Activated CD4-positive, alpha-beta T cell treated with anti-CD3 and anti-CD28 coated beads, Interleukin-2, amount 10 ng/mL, durations not matched to agents 7 days and 5 days (primary cell): ENCODE results near the gene PHYHD1. TPM values are rescaled to one million over a fixed set of nuclear protein-coding genes. Genes with fewer than 3 reads are reported as not detected.

Experiments used
- CTCF ChIA-PET: fragments of 350-600 bp; sonication (Branson Sonifier 250); formaldehyde crosslinking; loops from one replicate; lab custom pipeline; 2021; ENCODE audit warnings: antibody characterized with exemption; lab: Charles Lee
- POLR2A ChIA-PET: fragments of 350-600 bp; sonication (Branson Sonifier 250); formaldehyde crosslinking; loops from one replicate; lab custom pipeline; 2021; ENCODE audit warnings: antibody characterized with exemption; lab: Charles Lee
- DNase-seq: peaks from one replicate; pipeline ENCODE4 v3.0.0-alpha.2; 2020
- H3K27ac Mint-ChIP-seq: one replicate; pipeline ENCODE4 v1.8.0; 2021; ENCODE audit warnings: mild to moderate bottlenecking, moderate library complexity, mixed read lengths
- H3K27me3 Mint-ChIP-seq: one replicate; pipeline ENCODE4 v1.8.0; 2021; ENCODE audit warnings: mixed read lengths
- H3K36me3 Mint-ChIP-seq: one replicate; pipeline ENCODE4 v1.8.0; 2021; ENCODE audit warnings: low read depth, mixed read lengths
- H3K4me1 Mint-ChIP-seq: one replicate; pipeline ENCODE4 v1.8.0; 2021; ENCODE audit warnings: mixed read lengths
- H3K4me3 Mint-ChIP-seq: one replicate; pipeline ENCODE4 v1.8.0; 2021; ENCODE audit warnings: mild to moderate bottlenecking, moderate library complexity, mixed read lengths
- H3K9me3 Mint-ChIP-seq: one replicate; pipeline ENCODE4 v1.8.0; 2021; ENCODE audit warnings: mixed read lengths
- total RNA-seq, 2 experiments: library from RNA; stranded (reverse); gene quantifications; one replicate each; pipeline ENCODE4 v1.2.3, GENCODE V29; 2021

The PHYHD1 gene
- 1 to 10 TPM; 1.2 to 2.2 TPM for total RNA-seq

DNA sequence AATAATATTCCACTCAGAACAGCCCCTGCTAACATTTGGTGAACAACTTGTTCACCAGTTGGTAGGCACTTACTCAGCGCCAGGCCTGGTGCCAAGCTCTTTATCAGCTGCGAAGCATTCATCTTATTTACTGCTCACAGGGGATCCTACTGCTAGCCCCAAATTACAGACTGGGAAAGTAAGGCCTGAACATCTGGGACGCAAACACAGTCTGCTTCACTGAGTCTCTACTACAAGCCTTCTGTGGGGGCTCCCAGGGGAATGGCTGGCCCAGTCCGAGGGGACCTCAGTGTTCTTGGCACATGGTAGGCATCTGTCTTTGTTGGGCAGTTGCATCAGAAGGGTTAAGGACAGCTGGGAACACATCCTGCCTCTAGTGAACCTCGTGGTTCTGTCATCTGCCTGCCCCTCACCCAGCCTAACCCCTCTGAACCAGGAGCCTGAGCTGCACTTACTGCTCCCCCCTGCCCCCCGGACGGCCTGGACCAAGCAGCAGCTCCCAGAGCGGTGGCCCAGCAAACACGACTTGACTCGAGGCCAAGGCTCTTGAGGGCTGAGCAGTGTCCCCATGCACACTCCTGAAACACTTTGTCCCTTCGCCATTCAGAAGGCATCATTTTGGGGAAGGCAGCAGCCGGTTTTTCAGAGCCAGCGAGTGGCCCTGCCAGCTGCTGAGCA lies at the start of gene PHYHD1:
PHYHD1 (plus strand) TSS at position 602 of the 678 bp plus-strand sequence. CDS start 1,342 bp downstream, outside the sequence.
- H3K27ac Mint-ChIP-seq: peak within 1 kb of the TSS; percentile 76
- peaks cover 17% of the 10 kb centered on the region for H3K36me3 Mint-ChIP-seq
- peaks cover 6% of the 10 kb centered on the region for H3K4me1 Mint-ChIP-seq
- no peaks in the 10 kb centered on the region for H3K27me3 Mint-ChIP-seq
- DNase-seq: no peak
- ChIA-PET POLR2A (no interaction called here), CTCF (no interaction called here)
- no peak within 1 kb of the TSS for H3K4me3 Mint-ChIP-seq
- H3K9me3 Mint-ChIP-seq: no peaks in the 10 kb centered on the region

DNA sequence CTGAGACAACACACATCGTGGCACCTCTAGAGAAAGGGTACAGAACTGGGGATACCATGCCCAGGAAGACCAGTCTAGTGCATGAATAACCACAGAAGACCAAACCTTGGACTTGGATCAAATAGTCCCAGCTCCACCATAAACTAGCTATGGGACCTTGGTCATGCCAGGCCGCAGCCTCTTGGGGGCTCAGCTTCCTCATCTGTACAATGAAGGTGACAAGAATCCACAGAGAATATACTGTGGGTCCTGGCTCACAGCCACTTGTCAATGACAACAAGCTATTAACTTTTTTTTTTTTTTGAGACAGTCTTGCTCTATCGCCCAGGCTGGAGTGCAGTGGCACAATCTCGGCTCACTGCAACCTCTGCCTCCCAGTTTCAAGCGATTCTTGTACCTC lies 42.9 kb upstream of the PHYHD1 start:
- Mint-ChIP-seq H3K27ac (no peak overlapping the region), H3K9me3 (no peaks in the 10 kb centered on the region), H3K4me1 (peaks cover 32% of the 10 kb centered on the region), H3K4me3 (no peak overlapping the region), H3K36me3 (peaks cover 12% of the 10 kb centered on the region), H3K27me3 (no peaks in the 10 kb centered on the region)
- POLR2A ChIA-PET: interaction anchor here (0.7 kb wide), 2 partner anchors 29 to 33 kb away, joined by 3 read pairs; no protein-coding TSS in a partner anchor
- no peak for DNase-seq
- CTCF ChIA-PET: interaction anchor here (0.6 to 3.3 kb wide), 8 partner anchors 15 to 1716 kb away, joined by 3 to 11 read pairs (median 4); partner anchors contain the start of gene ENDOG

- peaks cover 64% of the 10 kb centered on the region for H3K4me1 Mint-ChIP-seq
- peaks cover 42% of the 10 kb centered on the region for H3K36me3 Mint-ChIP-seq
- ChIA-PET CTCF (interaction anchor here (0.5 to 1.3 kb wide), 5 partner anchors 9 to 83 kb away, joined by 3 to 6 read pairs (median 3); no protein-coding TSS in a partner anchor), POLR2A (interaction anchor here (0.6 to 0.9 kb wide), 2 partner anchors 9 to 20 kb away, joined by 3 to 6 read pairs; no protein-coding TSS in a partner anchor)
- no peaks in the 10 kb centered on the region for H3K27me3 Mint-ChIP-seq
- H3K9me3 Mint-ChIP-seq: no peaks in the 10 kb centered on the region
- H3K4me3 Mint-ChIP-seq: peak within 1 kb of the TSS; percentile 97
- peak; percentile 99 for DNase-seq
- H3K27ac Mint-ChIP-seq: peak within 1 kb of the TSS; percentile 94
Observed at GRCh38 chr9:128881884-128882676, 38.7 kb upstream of the PHYHD1 start, which contains the start of the genes KYAT1 and LRRC8A. TSS of gene KYAT1 (minus strand) at chr9:128881950. CDS start at chr9:128845405, 36,545 bp downstream. TSS of gene LRRC8A (plus strand) at chr9:128882133. CDS start at chr9:128907165, 25,032 bp downstream.

- H3K27ac Mint-ChIP-seq: peak overlapping the region; percentile 94
- no peaks in the 10 kb centered on the region for H3K27me3 Mint-ChIP-seq
- H3K4me1 Mint-ChIP-seq: peaks cover 65% of the 10 kb centered on the region
- no peaks in the 10 kb centered on the region for H3K9me3 Mint-ChIP-seq
- H3K36me3 Mint-ChIP-seq: peaks cover 42% of the 10 kb centered on the region
- DNase-seq: peak; percentile 27
- POLR2A ChIA-PET: interaction anchor here (0.9 kb wide), 1 partner anchor 8 kb away, joined by 3 read pairs; no protein-coding TSS in a partner anchor
- CTCF ChIA-PET: interaction anchor here (0.5 to 1.3 kb wide), 2 partner anchors 45 to 82 kb away, joined by 3 to 5 read pairs; no protein-coding TSS in a partner anchor
- H3K4me3 Mint-ChIP-seq: peak overlapping the region; percentile 97
Observed at GRCh38 chr9:128882677-128883603, 37.8 kb upstream of the PHYHD1 start.

GRCh38 chr9:128884164-128884563 lies 36.6 kb upstream of the PHYHD1 start:
- H3K36me3 Mint-ChIP-seq: peaks cover 54% of the 10 kb centered on the region
- no peaks in the 10 kb centered on the region for H3K9me3 Mint-ChIP-seq
- no peaks in the 10 kb centered on the region for H3K27me3 Mint-ChIP-seq
- ChIA-PET POLR2A (no interaction called here), CTCF (interaction anchor here (1.0 kb wide), 1 partner anchor 66 kb away, joined by 3 read pairs; the partner anchor contains the start of gene ENDOG)
- DNase-seq: no peak
- peak overlapping the region; percentile 97 for H3K4me3 Mint-ChIP-seq
- H3K27ac Mint-ChIP-seq: peak overlapping the region; percentile 46
- H3K4me1 Mint-ChIP-seq: peaks cover 73% of the 10 kb centered on the region

- Mint-ChIP-seq H3K27ac (peak overlapping the region; percentile 66), H3K36me3 (peaks cover 56% of the 10 kb centered on the region), H3K9me3 (no peaks in the 10 kb centered on the region), H3K4me1 (peaks cover 62% of the 10 kb centered on the region), H3K27me3 (no peaks in the 10 kb centered on the region), H3K4me3 (peak overlapping the region; percentile 3)
- POLR2A ChIA-PET: interaction anchor here (0.6 kb wide), 1 partner anchor 17 kb away, joined by 3 read pairs; no protein-coding TSS in a partner anchor
- no peak for DNase-seq
- CTCF ChIA-PET: interaction anchor here (0.9 kb wide), 1 partner anchor 13 kb away, joined by 3 read pairs; no protein-coding TSS in a partner anchor
Observed at GRCh38 chr9:128885376-128885775, 35.4 kb upstream of the PHYHD1 start.

- Mint-ChIP-seq H3K27ac (peak overlapping the region; percentile 66), H3K27me3 (no peaks in the 10 kb centered on the region), H3K4me1 (peaks cover 61% of the 10 kb centered on the region), H3K9me3 (no peaks in the 10 kb centered on the region), H3K4me3 (peak overlapping the region; percentile 3), H3K36me3 (peaks cover 59% of the 10 kb centered on the region)
- POLR2A ChIA-PET: interaction anchor here (0.6 kb wide), 1 partner anchor 16 kb away, joined by 3 read pairs; no protein-coding TSS in a partner anchor
- no peak for DNase-seq
- CTCF ChIA-PET: no interaction called here
Observed at GRCh38 chr9:128885798-128886197, 35.0 kb upstream of the PHYHD1 start.

DNA sequence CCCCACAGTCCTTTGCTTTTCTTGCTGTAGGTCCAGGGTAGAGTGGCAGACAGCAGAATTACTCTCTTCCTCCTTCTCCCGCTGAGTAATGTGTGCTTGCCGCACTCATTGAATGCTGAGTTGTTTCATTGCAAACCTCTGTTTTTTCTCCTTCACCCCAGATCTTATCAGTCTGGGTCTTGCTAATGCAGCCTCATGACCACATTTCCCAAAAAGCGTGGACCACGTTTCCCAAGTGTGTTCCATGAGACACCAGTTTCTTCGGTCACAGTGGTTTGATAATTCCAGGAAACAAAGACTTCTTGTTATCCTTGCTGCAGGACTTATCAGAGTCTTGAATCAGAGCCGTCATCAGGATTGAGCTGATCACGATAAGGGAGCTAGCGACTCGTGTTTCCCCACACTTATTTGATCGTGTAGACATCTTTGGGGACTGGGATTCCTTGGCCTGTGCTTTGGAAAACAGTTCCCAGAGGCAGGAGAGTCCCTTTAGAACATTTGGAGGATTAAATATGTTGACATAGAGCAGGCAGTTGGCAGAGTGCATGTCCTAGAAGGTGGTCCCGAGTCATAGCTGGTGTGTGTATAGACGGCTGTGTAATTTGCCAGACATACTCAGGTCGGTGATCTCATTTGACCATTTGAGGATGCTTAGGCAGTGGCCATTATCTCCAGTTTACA lies 34.4 kb upstream of the PHYHD1 start:
- Mint-ChIP-seq H3K9me3 (no peaks in the 10 kb centered on the region), H3K27ac (peak overlapping the region; percentile 31), H3K4me3 (no peak overlapping the region), H3K36me3 (peaks cover 60% of the 10 kb centered on the region), H3K4me1 (peaks cover 61% of the 10 kb centered on the region), H3K27me3 (no peaks in the 10 kb centered on the region)
- ChIA-PET POLR2A (no interaction called here), CTCF (interaction anchor here (0.5 kb wide), 1 partner anchor 38 kb away, joined by 3 read pairs; no protein-coding TSS in a partner anchor)
- no peak for DNase-seq

- ChIA-PET POLR2A (no interaction called here), CTCF (interaction anchor here (0.5 to 2.9 kb wide), 2 partner anchors 11 to 37 kb away, joined by 3 to 12 read pairs; no protein-coding TSS in a partner anchor)
- peaks cover 68% of the 10 kb centered on the region for H3K4me1 Mint-ChIP-seq
- no peaks in the 10 kb centered on the region for H3K9me3 Mint-ChIP-seq
- no peak for DNase-seq
- H3K4me3 Mint-ChIP-seq: no peak overlapping the region
- no peak overlapping the region for H3K27ac Mint-ChIP-seq
- no peaks in the 10 kb centered on the region for H3K27me3 Mint-ChIP-seq
- H3K36me3 Mint-ChIP-seq: peaks cover 59% of the 10 kb centered on the region
Observed at GRCh38 chr9:128887049-128887448, 33.7 kb upstream of the PHYHD1 start.

- H3K27ac Mint-ChIP-seq: no peak overlapping the region
- peaks cover 54% of the 10 kb centered on the region for H3K36me3 Mint-ChIP-seq
- H3K9me3 Mint-ChIP-seq: no peaks in the 10 kb centered on the region
- H3K4me1 Mint-ChIP-seq: peaks cover 71% of the 10 kb centered on the region
- H3K4me3 Mint-ChIP-seq: no peak overlapping the region
- POLR2A ChIA-PET: interaction anchor here (0.6 kb wide), 1 partner anchor 37 kb away, joined by 4 read pairs; no protein-coding TSS in a partner anchor
- CTCF ChIA-PET: interaction anchor here (1.1 to 2.9 kb wide), 4 partner anchors 10 to 70 kb away, joined by 4 to 12 read pairs (median 4); partner anchors contain the start of gene ENDOG
- no peak for DNase-seq
- H3K27me3 Mint-ChIP-seq: no peaks in the 10 kb centered on the region
Observed at GRCh38 chr9:128887914-128888350, 32.9 kb upstream of the PHYHD1 start.
